PFSK-1 (cell line): Measurements from ENCODE around the gene OR10A4.

Source experiments
- POLR2AphosphoS5 ChIP-seq: IDR thresholded peaks from 2 replicates; pipeline ENCODE4 v1.6.1; 2012; ENCODE audit warnings: low read depth, mild to moderate bottlenecking, control low read depth, low read length, moderate library complexity
- TAF1 ChIP-seq: IDR thresholded peaks from 2 replicates; pipeline ENCODE4 v1.6.1; 2012; ENCODE audit warnings: low read length, control low read depth, borderline replicate concordance; ENCODE audit not compliant: insufficient read depth
- TF ChIP-seq, protein P1 (sequence below), 2 experiments: IDR thresholded peaks; 2 replicates each; pipeline versions ENCODE4 v1.6.1 to v1.8.0; 2011 to 2012; ENCODE audit warnings: low read depth in 2 of 2, low read length in 2 of 2, control low read depth in 1 of 2, inconsistent platforms in 1 of 2, mild to moderate bottlenecking in 1 of 2, moderate library complexity in 1 of 2; ENCODE audit not compliant: insufficient read depth in 1 of 2

GRCh38 chr11:6925007-6925577 lies 48.7 kb downstream of the OR10A4 start:
- TF ChIP-seq, protein P1, sequence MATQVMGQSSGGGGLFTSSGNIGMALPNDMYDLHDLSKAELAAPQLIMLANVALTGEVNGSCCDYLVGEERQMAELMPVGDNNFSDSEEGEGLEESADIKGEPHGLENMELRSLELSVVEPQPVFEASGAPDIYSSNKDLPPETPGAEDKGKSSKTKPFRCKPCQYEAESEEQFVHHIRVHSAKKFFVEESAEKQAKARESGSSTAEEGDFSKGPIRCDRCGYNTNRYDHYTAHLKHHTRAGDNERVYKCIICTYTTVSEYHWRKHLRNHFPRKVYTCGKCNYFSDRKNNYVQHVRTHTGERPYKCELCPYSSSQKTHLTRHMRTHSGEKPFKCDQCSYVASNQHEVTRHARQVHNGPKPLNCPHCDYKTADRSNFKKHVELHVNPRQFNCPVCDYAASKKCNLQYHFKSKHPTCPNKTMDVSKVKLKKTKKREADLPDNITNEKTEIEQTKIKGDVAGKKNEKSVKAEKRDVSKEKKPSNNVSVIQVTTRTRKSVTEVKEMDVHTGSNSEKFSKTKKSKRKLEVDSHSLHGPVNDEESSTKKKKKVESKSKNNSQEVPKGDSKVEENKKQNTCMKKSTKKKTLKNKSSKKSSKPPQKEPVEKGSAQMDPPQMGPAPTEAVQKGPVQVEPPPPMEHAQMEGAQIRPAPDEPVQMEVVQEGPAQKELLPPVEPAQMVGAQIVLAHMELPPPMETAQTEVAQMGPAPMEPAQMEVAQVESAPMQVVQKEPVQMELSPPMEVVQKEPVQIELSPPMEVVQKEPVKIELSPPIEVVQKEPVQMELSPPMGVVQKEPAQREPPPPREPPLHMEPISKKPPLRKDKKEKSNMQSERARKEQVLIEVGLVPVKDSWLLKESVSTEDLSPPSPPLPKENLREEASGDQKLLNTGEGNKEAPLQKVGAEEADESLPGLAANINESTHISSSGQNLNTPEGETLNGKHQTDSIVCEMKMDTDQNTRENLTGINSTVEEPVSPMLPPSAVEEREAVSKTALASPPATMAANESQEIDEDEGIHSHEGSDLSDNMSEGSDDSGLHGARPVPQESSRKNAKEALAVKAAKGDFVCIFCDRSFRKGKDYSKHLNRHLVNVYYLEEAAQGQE (IDR thresholded peaks at IDR 0.05; ENCODE audit: insufficient read depth in 1 of 2, low read depth in 2 of 2, low read length in 2 of 2): no peak
- TF ChIP-seq TAF1 (no peak), POLR2AphosphoS5 (no peak)
